WERI-Rb-1 (cell line): Measurements from ENCODE around the gene SLC6A3.

Experiments
- DNase-seq: peaks from one replicate; pipeline ENCODE4 v3.0.0-alpha.2; 2020
- H3K27ac ChIP-seq: fragments of 250-450 bp; sonication (Bioruptor Pico); 2 replicates; pipeline ENCODE4 v1.5.1; 2020; ENCODE audit warnings: mild to moderate bottlenecking, moderate library complexity
- H3K27me3 ChIP-seq: fragments of 250-450 bp; sonication (Bioruptor Pico); 2 replicates; pipeline ENCODE4 v1.5.1; 2021; ENCODE audit warnings: mild to moderate bottlenecking, low read depth, moderate library complexity; ENCODE audit not compliant: insufficient read depth, severe bottlenecking
- H3K36me3 ChIP-seq: fragments of 250-450 bp; sonication (Bioruptor Pico); 2 replicates; pipeline ENCODE4 v1.5.1; 2020; ENCODE audit warnings: mild to moderate bottlenecking, moderate library complexity
- H3K4me3 ChIP-seq: 2 replicates; pipeline ENCODE4 v1.5.1; 2011; ENCODE audit warnings: low read depth, mild to moderate bottlenecking, control low read depth, low read length
- H3K9me3 ChIP-seq: fragments of 250-450 bp; sonication (Bioruptor Pico); 2 replicates; pipeline ENCODE4 v1.5.1; 2021; ENCODE audit warnings: mild to moderate bottlenecking, moderate library complexity; ENCODE audit not compliant: severe bottlenecking
- TF ChIP-seq, protein P1 (sequence below): IDR thresholded peaks from 2 replicates; pipeline ENCODE4 v1.5.1; 2011; ENCODE audit warnings: low read depth, mild to moderate bottlenecking, control low read depth, inconsistent platforms, low read length

The SLC6A3 gene

GRCh38 chr5:1489754-1490153, 44.5 kb upstream of the SLC6A3 start:
- Histone ChIP-seq H3K27ac (no peak overlapping the region), H3K36me3 (peaks cover 93% of the 10 kb centered on the region), H3K27me3 (no peaks in the 10 kb centered on the region), H3K4me3 (no peak overlapping the region), H3K9me3 (no peaks in the 10 kb centered on the region)
- TF ChIP-seq, protein P1, sequence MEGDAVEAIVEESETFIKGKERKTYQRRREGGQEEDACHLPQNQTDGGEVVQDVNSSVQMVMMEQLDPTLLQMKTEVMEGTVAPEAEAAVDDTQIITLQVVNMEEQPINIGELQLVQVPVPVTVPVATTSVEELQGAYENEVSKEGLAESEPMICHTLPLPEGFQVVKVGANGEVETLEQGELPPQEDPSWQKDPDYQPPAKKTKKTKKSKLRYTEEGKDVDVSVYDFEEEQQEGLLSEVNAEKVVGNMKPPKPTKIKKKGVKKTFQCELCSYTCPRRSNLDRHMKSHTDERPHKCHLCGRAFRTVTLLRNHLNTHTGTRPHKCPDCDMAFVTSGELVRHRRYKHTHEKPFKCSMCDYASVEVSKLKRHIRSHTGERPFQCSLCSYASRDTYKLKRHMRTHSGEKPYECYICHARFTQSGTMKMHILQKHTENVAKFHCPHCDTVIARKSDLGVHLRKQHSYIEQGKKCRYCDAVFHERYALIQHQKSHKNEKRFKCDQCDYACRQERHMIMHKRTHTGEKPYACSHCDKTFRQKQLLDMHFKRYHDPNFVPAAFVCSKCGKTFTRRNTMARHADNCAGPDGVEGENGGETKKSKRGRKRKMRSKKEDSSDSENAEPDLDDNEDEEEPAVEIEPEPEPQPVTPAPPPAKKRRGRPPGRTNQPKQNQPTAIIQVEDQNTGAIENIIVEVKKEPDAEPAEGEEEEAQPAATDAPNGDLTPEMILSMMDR = no peak
- no peak for DNase-seq

DNA sequence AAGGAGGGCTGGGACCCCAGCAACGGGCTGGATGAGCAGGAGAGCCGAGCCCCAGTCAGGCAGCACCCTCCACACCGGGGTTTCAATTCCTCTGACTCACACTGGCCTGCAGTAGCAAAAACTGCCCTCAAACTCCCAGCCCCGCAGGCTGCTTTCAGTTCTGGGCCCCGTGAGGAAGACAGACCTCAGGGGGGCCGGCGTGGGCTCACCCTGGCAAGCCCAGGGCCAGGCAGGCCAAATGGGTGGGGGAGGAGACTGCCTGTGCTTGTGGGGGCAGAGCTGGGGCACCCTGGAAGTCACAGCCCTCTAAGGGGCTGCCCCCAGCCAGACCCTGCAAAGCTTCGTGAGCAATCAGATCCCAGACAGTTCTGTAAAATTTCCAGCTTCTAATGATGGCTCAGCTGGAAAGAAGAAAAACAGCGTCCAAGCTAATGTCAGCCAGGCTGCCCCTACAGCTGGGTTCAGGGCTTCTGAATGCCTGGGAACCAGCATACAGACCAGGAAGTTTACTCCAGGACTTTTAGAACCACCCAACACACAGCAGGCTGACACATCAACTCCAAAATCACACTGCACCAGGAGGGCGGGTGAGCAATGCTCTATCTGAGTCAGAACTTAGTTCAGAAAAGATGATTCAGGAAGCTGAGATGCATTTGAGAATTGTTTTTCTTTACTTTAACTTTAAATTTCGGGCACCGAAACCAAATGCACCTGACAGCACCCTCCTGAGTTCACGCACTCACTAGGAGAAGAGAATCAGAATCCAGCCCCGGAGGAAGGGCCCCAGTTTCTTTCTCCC, 43.8 kb upstream of the SLC6A3 start:
- Histone ChIP-seq H3K9me3 (no peaks in the 10 kb centered on the region), H3K27ac (no peak overlapping the region), H3K36me3 (peaks cover 87% of the 10 kb centered on the region), H3K27me3 (no peaks in the 10 kb centered on the region), H3K4me3 (no peak overlapping the region)
- TF ChIP-seq, protein P1 = no peak
- no peak for DNase-seq

DNA sequence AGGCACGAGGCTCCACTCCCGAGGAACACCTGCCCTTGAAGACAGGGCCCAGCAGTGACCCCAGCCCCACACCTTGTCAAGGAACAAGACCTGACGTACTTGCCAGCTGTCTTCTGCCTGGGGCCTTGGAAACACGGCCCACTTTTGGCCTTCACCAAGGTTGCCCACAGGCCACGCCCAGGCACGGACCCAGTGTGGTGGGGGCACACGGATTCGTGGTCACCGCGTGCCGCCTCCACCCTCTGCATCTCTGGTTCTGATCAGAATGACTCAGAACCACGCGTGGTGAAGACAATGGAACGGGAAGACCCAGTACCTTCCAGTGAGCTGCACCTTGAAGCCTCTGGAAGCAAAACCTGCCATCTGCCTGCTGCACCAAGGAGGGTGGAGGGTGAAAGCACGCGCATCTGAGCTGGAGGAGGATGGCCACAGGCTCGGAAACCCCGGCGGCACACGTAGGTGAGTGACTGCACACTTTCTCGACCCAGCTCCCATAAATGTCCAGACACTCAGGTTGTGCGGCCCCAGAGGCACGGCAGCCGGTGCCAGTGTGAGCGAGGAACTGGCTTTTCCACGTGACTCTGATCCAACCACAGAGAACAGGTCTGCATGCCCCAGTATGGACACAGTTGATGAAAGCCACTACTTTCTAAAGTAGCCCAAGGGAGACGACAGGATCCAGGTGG, 42.0 kb upstream of the SLC6A3 start:
- H3K9me3 ChIP-seq = no peaks in the 10 kb centered on the region
- no peak overlapping the region for H3K27ac ChIP-seq
- TF ChIP-seq, protein P1 = no peak
- DNase-seq = no peak
- no peak overlapping the region for H3K4me3 ChIP-seq
- H3K36me3 ChIP-seq = peaks cover 74% of the 10 kb centered on the region
- H3K27me3 ChIP-seq = no peaks in the 10 kb centered on the region

GRCh38 chr5:1486271-1486670, 41.0 kb upstream of the SLC6A3 start:
- Histone ChIP-seq H3K36me3 (peaks cover 73% of the 10 kb centered on the region), H3K4me3 (no peak overlapping the region), H3K27ac (no peak overlapping the region), H3K9me3 (no peaks in the 10 kb centered on the region), H3K27me3 (no peaks in the 10 kb centered on the region)
- DNase-seq = no peak
- TF ChIP-seq, protein P1 = no peak

- H3K4me3 ChIP-seq = no peak overlapping the region
- no peak overlapping the region for H3K27ac ChIP-seq
- DNase-seq = no peak
- H3K36me3 ChIP-seq = peaks cover 66% of the 10 kb centered on the region
- H3K27me3 ChIP-seq = no peaks in the 10 kb centered on the region
- TF ChIP-seq, protein P1 = no peak
- no peaks in the 10 kb centered on the region for H3K9me3 ChIP-seq
These were observed 40.4 kb upstream of the SLC6A3 start for GRCh38 chr5:1485579-1486118.
